Measurements from ENCODE around the gene PTPRT.
A peak's percentile ranks its signal among the peaks of the same experiment; 100 is the strongest.

The PTPRT gene

DNA sequence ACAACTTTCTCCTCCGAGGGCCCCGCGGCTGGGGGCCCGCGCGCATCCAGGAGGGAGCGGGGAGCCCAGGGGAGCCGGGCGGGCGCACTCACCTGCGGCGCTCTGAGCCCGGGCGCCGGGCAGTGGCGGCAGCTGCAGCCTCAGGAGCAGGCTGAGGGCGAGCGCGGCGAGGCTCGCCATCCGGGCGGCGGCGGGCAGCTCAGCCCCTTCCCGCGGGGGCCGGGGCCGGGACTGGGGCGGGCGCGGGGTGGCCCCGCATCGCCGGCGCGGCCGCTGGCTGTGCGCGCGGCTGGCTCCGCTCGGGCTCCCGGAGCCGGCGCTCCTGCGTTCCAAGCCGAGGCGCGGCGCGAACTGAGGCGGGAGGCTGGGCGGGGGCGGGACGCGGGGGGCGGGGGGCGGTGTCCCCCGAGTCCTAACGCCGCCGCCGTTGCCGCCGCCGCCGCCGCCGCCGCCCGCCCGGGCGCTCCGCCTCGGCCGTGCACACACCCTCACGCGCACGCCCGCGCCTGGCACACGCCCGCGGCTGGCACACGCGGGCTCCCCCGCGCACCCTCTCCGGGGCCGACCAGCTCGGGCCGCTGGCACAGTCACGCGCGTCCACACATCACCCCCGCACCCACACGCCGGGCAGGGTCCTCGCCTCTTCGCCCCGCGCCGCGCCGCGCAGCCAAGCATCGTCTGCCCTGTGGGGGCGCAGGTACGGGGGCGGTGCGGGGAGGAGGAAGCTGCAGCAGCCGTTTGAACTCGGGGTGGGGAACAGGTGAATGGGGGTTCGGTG, at the start of gene PTPRT:
Gene PTPRT, minus strand, starts transcription at position 353 of the 778 bp plus-strand sequence. Its CDS starts 173 bp downstream, at position 180.
- no peak for DNase-seq

DNA sequence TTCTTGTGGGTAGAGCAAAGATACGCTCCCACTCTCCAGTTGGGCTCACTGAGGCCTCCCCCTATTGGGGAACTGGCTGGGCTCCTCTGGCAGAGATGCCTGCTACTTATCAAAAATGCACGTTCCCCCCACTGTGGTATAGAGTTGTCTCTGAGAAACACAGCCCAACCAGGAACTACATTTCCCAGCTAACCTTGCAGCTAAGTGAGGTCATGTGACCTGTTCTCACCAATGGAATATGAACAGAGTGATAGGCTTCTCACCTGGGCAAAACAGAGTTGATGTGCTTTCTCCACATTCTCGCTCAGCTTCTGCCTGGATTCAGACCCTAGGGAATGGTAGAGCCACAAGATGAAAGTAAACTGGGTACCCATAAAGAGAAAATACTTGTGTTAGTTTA, 49.1 kb upstream of the PTPRT start:
- no peak for DNase-seq

DNA sequence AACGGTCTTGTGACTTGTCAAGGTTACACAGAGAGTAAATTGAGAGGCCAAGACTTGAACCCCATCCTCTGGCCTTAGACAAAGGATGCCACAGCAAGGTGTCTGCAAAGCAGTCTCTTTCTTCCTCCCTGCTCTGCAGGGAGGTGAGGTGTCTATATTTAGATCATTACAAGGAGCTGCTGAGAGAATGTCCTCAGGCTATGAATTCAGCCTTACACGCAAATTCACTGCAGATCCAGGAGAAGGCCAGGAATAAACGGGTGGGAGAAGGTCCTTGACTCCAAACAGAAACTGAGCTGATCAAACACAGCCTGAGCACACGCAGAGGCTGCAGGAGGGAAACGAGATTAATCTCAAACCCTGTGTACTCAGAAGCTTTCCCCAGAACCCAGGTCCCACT, 48.6 kb upstream of the PTPRT start:
- DNase-seq, result no peak

DNA sequence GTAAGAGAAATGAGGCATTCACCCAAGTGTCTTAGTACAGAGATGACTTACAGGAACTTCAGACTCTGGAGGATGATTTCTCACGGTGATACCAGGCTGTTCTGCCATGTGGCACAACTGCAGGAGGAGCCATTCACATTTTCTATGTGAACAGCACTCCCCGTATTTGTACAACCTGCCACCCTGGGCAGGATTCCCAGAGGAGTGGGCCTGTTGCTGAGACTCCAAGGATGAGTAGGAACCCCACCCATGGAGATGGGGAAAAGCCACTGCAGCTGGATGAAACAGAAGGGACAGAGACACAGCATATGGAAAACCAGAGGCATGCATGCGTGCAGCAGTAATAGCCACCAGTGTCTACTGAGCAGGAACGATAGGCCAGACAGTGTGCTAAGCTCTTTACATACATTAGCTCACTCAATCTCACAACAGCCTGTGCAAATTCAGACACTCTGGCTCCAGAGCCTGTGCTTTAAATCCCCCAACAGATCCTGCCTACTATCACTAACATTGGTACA, 48.0 kb upstream of the PTPRT start:
- DNase-seq, result no peak

DNA sequence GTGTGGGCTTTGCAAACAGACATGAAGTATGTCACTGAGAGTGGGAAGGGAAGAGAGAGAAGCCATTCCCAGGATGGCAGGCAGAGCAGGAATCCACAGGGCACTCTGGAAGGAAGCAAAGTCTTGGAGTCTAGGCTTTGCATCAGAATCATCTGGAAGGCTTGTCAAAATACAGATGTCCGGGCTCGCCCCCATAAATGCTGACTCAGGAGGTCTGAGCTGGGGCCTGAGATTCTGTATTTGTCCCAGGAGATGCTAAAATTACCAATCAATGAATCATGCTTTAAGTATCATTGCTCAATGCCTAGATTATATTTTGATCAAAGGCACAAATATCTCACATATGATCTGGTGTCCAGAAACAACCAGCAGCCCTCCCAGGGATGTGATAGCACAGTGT, 46.3 kb upstream of the PTPRT start:
- no peak for DNase-seq

DNA sequence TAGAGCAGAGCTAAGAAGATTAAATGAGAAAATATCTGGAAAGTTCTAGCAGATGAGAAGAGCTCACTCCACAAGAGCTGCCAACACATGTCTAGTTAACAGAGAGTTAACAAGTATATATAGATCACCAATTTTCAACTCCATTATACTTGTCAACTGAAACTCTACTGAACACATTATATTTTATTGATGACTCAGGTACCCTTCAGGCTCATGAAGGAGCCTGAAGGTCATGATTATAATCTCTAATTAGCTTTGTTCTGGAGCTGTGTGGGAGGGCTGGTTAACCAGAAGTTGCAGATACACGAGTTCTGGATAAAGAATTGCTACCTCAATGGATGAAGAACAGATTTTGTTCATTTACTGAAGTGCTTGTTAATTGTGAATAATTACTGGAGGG, 42.1 kb upstream of the PTPRT start:
- no peak for DNase-seq

DNA sequence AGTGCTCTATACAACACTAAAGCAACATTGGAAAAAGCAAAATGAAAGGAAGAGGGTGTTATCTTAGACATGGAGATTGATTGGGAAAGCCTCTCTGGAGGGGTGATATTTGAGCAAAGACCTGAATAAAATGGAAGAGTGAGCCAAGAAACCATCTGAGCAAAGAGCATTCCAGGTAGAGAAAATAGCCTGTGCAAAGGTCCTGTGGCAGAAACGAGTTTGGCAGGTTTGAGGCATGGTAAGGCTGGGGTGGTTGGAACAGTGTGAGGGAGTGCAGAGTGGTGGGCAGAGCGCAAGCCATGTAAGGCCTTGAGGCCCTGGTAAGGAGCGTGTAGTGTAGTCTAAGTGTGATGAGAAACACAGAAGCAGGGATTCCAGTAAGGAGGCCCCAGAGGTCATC, 40.0 kb upstream of the PTPRT start:
- DNase-seq, result no peak

DNA sequence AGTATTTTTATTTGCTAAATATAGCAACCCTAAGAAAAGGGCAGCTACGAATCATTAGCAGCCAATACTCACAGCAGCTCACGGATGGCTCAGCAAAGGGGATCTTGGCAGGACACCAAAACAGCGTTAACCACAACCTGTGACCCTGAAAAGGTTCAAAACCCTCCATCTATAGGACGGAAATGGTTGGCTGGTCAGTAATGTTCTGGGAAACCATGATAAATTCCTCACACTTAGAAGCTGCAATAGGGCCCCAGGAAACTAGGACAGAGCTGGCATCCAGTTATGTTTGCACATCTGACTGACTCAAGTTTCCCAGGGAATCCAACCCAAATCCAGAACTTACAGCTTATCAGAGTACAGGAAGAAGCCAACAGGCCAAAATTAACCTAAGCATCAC, 30.9 kb upstream of the PTPRT start:
- DNase-seq, result no peak

DNA sequence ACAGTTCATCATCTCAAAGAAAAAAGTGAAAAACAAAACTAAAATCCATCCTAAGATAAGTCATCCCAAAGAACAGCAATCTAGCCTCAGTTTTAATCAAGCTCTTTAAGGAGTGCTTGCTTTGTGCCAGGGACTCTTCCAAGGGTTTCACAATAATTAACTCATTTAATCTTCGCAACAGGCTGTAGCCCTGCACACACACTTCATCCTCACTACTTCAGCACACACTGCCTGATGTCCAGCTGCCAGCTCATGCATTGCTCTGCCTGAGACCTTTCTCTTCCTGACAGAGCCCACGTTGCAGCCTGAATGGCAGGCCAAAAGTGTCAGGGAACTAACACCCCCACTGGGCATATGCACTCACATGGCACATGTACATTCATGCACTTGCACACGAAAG, 21.2 kb upstream of the PTPRT start:
- DNase-seq, result no peak

DNA sequence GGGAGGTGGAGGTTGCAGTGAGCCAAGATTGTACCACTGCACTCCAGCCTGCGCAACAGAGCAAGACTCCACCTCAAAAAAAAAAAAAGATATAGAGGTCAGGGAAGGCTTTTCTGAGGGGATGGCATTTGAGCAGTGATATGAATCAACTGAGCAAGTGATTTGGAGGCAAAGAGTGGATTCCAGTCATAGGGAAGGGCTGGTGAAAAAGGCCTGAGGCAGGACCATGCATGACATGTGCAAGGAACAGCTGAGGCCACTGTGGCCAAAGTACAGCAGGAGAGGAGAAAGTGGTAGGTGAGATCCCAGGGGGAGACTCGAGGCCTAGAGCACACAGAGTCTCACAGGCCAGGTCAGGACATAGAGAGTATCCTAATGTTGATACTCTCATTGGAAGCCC, 20.1 kb upstream of the PTPRT start:
- no peak for DNase-seq

DNA sequence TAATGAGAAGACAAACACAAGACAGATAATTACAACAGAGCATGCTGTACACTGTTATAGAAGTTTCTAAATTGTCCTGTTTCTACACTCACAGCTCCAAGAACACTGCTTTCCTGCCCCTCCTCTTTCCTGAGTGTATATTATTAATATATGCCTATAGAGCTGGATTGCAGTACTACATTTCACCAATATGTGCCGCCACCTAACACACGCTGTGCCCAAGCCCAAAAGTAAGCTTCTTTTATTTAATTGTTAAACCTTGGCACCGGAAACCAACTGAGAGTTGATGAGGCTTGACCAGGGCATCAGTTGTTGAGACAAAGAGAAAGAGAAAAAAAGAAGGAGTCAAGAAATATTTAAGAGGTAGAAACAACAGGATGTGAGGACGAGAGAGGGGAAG, 16.0 kb upstream of the PTPRT start:
- DNase-seq, result no peak

DNA sequence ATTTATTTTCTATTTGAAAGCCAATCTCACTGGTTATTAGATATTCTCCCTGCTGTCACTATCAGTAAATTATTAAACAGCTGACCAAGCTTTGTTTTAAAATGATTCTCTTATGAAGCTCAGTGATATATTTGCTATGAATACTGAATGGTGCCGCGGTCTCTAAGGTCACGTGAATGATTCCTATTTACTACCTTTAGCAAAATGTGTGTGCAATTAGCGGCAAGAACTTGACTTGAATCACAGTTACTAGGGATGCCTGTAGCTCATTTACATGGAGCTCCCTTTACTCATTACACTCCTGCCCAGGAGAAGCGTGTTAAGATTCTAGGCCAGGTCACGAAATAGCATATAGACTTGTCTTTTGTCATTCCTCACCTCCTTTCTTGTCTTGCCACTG, 12.4 kb upstream of the PTPRT start:
- DNase-seq, result no peak

DNA sequence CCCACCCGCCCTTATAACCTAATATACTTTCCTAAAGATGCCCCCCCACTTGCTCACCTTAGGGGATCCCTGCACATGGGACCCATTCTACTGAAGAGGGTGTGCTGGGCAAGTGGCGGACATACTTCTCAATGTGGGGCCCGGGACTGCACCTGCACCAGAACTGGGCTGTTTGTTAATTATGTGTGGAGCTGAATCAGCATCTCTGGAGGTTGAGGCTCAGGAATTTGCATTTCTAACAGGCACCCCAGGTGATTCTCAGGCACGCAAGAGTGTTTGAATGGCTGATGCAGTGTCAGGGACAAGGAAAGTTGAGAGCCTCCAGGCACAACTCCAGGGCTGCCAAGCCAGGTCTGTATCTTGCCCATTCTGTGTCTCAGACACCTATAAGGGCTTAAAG, 8.9 kb upstream of the PTPRT start:
- DNase-seq, result no peak

DNA sequence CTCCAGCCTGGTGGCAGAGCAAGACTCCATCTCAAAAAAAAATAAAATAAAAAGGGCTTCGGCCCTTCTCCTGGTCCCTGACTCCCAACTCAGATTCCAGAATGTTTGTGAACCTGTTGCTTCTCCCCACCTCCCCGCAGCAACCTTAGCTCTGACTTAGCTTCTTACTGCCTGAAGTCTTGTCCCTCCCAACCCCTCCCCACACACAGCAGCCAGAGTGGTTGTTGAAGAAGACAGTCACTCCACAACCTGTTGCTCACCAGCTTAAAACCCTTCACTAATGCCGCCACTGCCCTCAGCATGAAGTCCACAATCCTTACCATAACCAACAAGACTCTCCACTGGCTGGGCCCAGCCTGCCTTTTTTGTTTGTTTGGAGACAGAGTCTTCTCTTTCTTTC, 6.5 kb upstream of the PTPRT start:
- no peak for DNase-seq

DNA sequence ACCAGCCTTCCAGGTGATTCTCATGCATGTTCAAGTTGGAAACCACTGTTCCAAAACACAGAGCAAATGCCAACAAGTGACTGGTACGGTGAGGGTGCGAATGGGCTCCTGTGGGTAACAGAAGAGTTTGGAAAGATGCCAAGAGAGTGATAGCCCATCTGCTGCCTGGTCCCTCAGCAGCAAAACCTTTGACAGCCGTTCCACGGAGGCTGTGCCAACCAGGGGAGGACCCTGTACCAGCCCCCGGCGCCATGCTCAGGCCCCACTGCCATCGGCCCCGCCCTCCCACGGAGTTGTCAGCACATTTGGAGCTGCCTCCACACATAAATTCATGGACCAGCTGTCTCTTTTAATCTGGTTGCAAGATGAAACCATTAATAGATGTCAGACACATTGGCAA, 4.4 kb upstream of the PTPRT start:
- DNase-seq, result no peak

DNA sequence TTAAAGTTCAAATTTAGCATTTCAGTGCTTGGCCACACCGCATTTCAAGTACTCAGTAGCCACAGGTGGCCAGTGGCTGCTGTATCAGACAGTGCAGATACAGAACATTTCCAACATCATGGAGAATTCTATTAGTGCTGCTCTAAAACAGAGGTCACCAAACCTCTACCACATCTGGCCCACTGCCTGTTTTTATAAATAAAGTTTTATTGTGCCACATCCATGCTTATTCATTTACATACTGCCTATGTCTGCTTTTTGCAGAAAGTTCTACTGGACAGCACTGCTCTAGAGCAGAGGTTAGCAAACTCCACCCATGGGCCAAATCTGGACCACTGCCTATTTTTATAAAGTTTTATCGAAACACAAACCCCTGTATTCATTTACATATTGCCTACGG, 3.7 kb upstream of the PTPRT start:
- DNase-seq, result no peak

DNA sequence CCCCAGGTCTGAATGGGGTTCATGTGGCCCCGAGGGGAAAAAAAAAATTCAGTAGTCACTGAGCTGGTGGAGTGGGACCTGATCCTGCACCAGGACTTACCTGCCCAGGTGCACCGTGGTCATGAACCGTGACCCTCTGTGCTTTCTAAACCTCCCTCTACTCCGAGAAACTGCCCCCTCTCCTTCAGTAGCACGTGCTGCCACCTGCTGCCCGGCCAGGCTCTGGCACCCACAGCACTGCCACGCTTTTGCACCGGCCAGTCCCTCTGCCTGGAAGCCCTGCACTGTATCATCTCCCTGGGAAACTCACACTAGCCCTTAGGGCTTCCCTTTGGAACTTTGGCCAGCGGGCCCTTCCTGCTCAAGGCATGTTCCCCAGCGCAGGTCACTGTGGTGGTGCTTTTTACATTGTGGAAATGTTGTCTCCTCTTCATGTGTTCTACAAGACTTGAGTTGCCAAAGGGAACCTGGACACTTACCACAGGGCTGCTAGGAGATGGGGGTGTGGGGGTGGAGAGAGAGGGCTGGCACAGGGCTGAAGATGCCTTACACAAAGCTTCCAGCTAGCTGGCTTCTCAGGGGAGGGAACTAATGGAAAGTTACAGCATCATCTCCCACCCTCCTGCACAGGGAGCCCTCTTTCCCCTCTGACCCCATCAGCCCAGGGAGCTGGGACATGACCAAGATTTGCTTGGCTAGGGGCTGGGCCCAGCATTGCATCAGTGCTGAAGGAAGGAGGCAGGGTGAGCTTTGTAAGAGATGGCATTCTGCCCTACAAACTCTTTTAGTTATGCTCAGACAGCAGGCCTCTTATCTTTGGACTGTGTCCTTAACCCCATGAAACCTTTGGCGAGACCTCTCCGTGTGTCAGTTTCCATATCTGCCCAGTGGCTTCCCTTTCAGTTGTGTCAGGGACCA, 2.5 kb upstream of the PTPRT start:
- peak; percentile 38 for DNase-seq

DNA sequence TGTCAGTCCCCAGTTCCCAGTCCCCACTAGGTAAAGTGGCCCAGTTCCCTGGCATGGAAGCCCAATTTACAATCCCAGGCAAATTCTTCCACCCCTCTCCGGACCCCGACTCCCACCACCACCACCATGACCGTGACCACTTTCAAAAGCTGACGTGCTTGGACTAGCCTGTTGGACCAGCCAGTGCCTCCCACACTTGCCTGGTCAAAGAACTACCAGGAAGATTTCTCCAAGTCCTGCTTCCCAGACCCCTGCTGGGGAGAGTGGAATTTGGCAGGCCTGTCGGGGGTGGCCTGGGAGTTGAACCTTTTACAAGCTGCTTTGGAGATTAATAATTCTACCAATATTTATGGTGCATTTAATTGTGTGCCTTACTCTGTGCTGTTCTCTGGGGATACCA, 1.4 kb upstream of the PTPRT start:
- no peak for DNase-seq

DNA sequence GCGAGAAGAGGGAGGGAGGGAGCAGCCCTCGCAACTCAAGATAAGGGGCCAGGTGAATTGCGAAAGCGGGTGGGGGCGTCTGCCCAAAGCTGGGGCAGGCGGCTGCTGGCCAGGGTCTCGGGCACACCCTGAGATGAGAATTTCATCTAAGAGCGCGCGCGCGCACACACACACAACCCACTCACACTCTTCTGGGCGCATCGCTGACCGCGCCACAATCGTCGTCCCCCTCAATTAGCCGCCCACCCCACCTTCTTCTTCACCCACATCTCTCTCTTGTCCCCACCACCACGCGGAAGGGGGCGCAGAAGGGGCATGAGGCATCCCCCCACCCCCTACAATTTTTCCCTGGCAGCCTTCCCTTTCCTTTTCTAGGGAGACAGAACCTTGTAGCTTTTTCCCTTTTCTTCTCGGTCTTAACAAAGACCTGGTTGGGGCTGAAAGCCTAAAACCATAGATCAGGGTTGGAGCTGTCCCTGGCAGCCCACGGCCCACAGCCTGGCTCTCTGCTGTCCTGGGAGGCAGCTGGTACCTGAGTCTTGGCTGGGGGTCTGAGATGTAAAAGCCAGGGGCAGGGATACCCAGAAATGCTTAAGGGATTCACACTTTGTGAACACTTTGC, 737 bp upstream of the PTPRT start:
- DNase-seq, result no peak

DNA sequence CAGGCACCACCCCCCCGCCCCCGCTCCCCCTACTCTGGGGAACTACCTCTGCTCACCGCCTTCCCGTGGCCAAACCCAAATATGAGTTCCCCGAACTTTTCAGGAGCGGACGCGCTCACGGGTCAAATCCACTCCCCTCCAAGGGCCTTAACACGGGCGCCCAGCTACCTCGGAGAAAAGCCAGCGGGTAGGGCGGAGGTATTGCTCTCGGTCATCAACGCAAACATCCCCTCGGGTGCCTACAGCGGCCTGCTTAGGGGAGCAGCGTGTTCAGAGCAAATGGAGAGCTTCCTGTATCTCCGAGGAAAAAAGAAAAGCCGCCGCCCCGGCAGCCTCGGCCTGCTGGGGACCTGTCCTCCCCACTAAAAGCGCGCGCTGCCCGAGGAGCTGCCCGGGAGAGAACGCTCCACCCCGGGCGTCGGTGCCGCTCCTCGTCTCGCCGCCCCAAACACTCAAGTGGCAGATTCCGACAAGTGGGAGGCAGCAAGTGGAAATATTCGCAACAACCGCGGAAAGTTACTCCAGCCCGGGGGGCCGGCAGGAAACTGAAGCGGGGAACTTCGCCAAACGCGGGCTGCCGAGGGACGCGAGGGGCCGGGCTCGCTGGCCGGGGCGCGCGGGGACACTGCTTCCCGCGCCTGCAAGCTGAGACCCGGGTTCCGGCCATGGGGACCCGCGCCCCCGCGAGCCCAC, 699 bp downstream of the PTPRT start:
- DNase-seq, result no peak

DNA sequence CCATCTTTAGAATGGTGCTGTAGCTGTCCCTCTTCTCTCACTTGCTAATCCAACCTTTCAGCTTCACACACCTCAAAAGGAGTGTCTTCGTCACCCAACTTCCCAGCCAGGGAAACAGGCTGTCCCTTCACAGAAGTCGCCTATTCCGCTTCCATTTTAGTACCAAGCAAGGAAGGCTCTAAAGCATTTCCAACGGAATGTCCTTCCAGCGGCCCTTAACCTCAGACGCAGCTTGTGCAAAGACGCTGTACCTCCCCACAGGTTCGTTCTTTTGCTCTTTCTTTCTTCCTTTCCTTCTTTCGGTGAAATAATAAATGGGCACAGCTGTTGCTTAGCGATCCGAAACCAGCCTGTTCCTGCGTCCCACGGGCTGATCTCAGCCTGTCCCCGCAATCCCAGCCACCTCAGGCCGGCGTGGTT, 1.5 kb downstream of the PTPRT start:
- DNase-seq, result no peak

DNA sequence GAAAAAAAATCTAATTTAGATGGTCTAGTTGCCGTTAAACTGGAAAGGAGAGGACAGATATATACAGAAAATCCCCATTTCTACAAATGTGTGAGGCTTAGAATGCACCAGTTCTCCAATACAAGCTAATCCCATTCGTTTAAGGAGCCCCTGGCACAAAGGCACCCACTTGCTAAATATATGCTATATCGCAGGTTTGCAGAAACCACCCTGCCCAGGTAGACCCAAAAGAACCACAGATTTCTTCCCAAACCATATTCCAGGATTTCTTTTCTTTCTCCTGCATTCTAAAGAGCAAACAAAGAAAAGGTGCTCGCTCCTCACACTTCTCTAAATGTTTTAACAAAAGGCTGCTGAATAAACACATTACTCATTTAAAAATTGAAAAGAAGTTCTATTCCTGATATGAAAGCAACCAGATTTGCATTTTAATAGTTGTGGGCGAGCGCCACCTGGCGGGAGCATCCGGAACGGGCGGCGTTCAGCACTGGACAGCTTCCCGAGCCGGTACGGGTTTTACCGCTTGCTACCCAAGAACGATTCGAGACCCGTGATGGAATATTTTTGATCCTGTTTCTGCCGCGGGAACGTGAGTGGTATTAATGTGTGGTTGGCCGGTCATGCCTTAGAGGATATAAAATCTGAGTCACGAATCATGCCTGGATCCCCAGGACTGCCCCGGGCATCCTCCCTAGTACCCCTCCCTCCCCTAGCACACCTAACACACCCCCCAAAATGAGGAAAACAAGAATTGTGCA, 2.1 kb downstream of the PTPRT start:
- DNase-seq, result peak; percentile 78

Data from stimulated activated CD4-positive, alpha-beta T cell treated with anti-CD3 and anti-CD28 coated beads, Interleukin-15, amount 100 ng/mL, for 24 hours (primary cell).